Measurements from ENCODE around the gene MRTFB.

MRTFB gene

DNA sequence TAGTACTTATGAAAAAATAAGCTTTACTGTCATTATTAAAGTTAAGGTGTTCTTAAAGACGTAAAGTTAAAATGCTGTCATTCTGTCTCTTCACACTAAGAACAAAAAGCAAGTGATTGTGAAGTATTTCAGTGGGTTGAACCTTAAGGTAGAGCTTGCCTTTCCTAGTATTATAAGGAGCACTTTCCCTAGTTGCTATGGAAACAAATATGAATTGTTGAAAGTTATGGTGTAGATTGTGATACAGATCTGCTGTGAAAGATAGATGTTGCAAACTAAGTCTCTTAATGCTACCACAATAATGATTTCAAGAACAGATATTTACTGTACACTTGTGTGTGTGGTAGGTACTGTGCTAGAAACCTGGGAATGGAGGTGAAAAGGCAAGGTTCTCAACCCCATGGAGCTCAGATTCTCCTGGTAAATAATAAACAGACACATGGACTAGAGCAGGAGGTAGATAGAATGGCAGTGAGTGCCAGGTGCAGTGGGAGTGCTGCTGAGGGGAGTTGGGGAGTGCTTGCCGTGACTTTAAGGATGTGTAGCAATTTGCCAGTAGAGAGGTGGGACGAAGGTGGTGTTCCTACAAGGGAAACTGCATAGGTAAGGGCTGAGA lies 34.7 kb downstream of the MRTFB start:
- H3K4me3 ChIP-seq (ENCODE audit: low read length), result no peak overlapping the region
- peaks cover 3% of the 10 kb centered on the region for H3K4me1 ChIP-seq (ENCODE audit: low read length)
- H3K79me2 ChIP-seq (ENCODE audit: low read length), result peaks cover 11% of the 10 kb centered on the region
- H2AFZ ChIP-seq (ENCODE audit: low read depth, low read length), result no peak overlapping the region
- H3K27ac ChIP-seq (ENCODE audit: low read length), result no peak overlapping the region
- no peak overlapping the region for H3K4me2 ChIP-seq (ENCODE audit: low read length)
- no peaks in the 10 kb centered on the region for H3K9me3 ChIP-seq (ENCODE audit: insufficient read depth, low read length)
- no peak overlapping the region for H3K9ac ChIP-seq (ENCODE audit: low read length)
- H4K20me1 ChIP-seq (ENCODE audit: insufficient read depth, low read length), result no peaks in the 10 kb centered on the region; the same call in 1 of the 2 replicates
- TF ChIP-seq EZH2phosphoT487 (IDR thresholded peaks at IDR 0.05; ENCODE audit: low read depth), result no peak
- TF ChIP-seq, protein P1, sequence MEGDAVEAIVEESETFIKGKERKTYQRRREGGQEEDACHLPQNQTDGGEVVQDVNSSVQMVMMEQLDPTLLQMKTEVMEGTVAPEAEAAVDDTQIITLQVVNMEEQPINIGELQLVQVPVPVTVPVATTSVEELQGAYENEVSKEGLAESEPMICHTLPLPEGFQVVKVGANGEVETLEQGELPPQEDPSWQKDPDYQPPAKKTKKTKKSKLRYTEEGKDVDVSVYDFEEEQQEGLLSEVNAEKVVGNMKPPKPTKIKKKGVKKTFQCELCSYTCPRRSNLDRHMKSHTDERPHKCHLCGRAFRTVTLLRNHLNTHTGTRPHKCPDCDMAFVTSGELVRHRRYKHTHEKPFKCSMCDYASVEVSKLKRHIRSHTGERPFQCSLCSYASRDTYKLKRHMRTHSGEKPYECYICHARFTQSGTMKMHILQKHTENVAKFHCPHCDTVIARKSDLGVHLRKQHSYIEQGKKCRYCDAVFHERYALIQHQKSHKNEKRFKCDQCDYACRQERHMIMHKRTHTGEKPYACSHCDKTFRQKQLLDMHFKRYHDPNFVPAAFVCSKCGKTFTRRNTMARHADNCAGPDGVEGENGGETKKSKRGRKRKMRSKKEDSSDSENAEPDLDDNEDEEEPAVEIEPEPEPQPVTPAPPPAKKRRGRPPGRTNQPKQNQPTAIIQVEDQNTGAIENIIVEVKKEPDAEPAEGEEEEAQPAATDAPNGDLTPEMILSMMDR (IDR thresholded peaks at IDR 0.05; ENCODE audit: low read depth, low read length), result no peak
- no peaks in the 10 kb centered on the region for H3K36me3 ChIP-seq (replicated peaks; ENCODE audit: low read depth, low read length)
- H3K27me3 ChIP-seq (ENCODE audit: low read depth, low read length), result no peaks in the 10 kb centered on the region

DNA sequence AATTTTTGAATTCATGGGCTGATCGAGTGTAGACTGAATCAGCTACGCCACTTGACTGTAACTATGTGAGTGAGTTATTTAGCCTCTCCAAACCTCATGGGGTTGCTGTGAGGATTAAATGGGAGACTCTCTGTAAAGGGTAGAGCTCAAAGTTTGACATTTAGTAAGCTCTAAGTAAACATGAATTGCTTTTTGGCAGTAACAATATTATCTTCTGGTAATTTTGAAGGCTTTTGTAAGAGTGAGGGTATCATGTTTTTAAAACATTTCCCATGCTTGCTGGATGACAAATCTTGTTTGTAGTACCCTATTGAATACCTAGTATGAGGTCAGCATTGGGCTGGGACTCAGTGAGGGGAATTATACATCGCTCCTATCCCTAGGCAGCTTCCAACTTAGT lies 35.3 kb downstream of the MRTFB start:
- TF ChIP-seq EZH2phosphoT487 (IDR thresholded peaks at IDR 0.05; ENCODE audit: low read depth), result no peak
- TF ChIP-seq, protein P1 (IDR thresholded peaks at IDR 0.05; ENCODE audit: low read depth, low read length), result no peak
- Histone ChIP-seq H3K79me2 (ENCODE audit: low read length) (peaks cover 6% of the 10 kb centered on the region), H2AFZ (ENCODE audit: low read depth, low read length) (no peak overlapping the region), H3K9ac (ENCODE audit: low read length) (no peak overlapping the region), H3K4me1 (ENCODE audit: low read length) (no peaks in the 10 kb centered on the region), H3K4me3 (ENCODE audit: low read length) (no peak overlapping the region), H3K27me3 (ENCODE audit: low read depth, low read length) (no peaks in the 10 kb centered on the region), H3K4me2 (ENCODE audit: low read length) (no peak overlapping the region), H3K36me3 (replicated peaks; ENCODE audit: low read depth, low read length) (no peaks in the 10 kb centered on the region), H3K9me3 (ENCODE audit: insufficient read depth, low read length) (no peaks in the 10 kb centered on the region), H4K20me1 (ENCODE audit: insufficient read depth, low read length) (no peaks in the 10 kb centered on the region; the same call in 1 of the 2 replicates), H3K27ac (ENCODE audit: low read length) (no peak overlapping the region)

DNA sequence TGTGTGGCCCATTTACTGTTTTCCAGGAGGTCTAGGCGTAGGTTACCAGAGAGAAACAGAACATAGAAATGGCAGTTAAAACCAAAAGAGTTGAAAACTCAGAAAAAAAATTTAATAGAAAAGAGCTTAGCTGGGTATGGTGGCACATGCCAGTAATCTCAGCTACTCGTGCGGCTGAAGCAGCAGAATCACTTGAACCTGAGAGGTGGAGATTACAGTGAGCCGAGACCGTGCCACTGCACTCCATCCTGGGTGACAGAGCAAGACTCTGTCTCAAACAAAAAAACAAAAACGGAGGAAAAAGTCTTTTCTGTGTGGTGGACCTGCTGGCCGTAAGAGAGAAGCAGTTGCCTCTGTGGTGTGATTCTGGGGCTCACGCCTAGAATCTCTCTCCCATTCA lies 35.8 kb downstream of the MRTFB start:
- Histone ChIP-seq H3K9ac (ENCODE audit: low read length) (no peak overlapping the region), H3K4me1 (ENCODE audit: low read length) (no peaks in the 10 kb centered on the region), H4K20me1 (ENCODE audit: insufficient read depth, low read length) (no peaks in the 10 kb centered on the region; the same call in 1 of the 2 replicates), H3K27me3 (ENCODE audit: low read depth, low read length) (no peaks in the 10 kb centered on the region), H3K36me3 (replicated peaks; ENCODE audit: low read depth, low read length) (no peaks in the 10 kb centered on the region), H3K9me3 (ENCODE audit: insufficient read depth, low read length) (no peaks in the 10 kb centered on the region), H2AFZ (ENCODE audit: low read depth, low read length) (no peak overlapping the region), H3K4me2 (ENCODE audit: low read length) (no peak overlapping the region), H3K79me2 (ENCODE audit: low read length) (peaks cover 5% of the 10 kb centered on the region), H3K4me3 (ENCODE audit: low read length) (no peak overlapping the region), H3K27ac (ENCODE audit: low read length) (no peak overlapping the region)
- TF ChIP-seq, protein P1 (IDR thresholded peaks at IDR 0.05; ENCODE audit: low read depth, low read length), result no peak
- TF ChIP-seq EZH2phosphoT487 (IDR thresholded peaks at IDR 0.05; ENCODE audit: low read depth), result no peak

DNA sequence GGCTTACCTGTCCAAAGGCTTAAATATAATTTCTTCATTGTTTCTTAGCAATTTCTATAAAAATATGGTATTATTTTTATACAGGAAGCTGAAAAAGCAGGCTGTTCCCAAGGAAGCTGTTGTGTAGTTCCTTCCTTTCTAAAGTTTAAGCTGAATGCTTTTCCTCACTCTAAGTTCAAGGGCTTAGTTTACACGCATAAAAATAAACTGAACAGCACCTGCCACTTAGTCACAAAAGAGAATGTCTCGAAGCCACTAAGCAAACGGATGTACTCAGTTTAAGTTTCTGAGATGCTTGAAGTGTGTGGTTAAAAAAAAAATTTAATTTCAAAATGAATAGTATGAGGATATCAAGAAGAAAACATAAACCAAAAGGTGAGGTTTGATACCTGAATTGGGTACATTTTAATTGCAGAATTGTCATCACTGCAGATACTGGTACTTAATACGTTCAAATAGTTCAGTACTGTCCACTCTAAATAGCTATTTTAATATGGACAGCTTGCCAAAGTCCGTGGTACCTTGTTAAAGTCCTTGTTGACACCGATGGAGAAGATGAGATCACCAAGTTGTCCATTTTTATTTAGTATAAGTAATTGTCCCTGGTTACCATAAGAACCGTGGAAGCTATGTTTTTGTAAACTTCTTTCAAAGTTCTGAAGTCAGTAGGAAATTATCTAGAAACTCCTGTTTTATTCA lies 38.1 kb downstream of the MRTFB start:
- no peak overlapping the region for H3K4me3 ChIP-seq (ENCODE audit: low read length)
- H3K27me3 ChIP-seq (ENCODE audit: low read depth, low read length), result no peaks in the 10 kb centered on the region
- H4K20me1 ChIP-seq (ENCODE audit: insufficient read depth, low read length), result no peaks in the 10 kb centered on the region; the same call in 1 of the 2 replicates
- peaks cover 3% of the 10 kb centered on the region for H3K79me2 ChIP-seq (ENCODE audit: low read length)
- no peaks in the 10 kb centered on the region for H3K36me3 ChIP-seq (replicated peaks; ENCODE audit: low read depth, low read length)
- H3K9me3 ChIP-seq (ENCODE audit: insufficient read depth, low read length), result no peaks in the 10 kb centered on the region
- H3K9ac ChIP-seq (ENCODE audit: low read length), result no peak overlapping the region
- H3K27ac ChIP-seq (ENCODE audit: low read length), result no peak overlapping the region
- H2AFZ ChIP-seq (ENCODE audit: low read depth, low read length), result no peak overlapping the region
- no peak overlapping the region for H3K4me2 ChIP-seq (ENCODE audit: low read length)
- no peak for TF ChIP-seq EZH2phosphoT487 (IDR thresholded peaks at IDR 0.05; ENCODE audit: low read depth)
- TF ChIP-seq, protein P1 (IDR thresholded peaks at IDR 0.05; ENCODE audit: low read depth, low read length), result no peak
- H3K4me1 ChIP-seq (ENCODE audit: low read length), result no peaks in the 10 kb centered on the region
